GM03348 (cell line): Measurements from ENCODE around the gene NDNF.

Experiments used
- DNase-seq: peaks from one replicate; pipeline ENCODE4 v3.0.0; 2012; ENCODE audit warnings: low spot score

NDNF gene

GRCh38 chr4:121014544-121014943, 57.8 kb downstream of the NDNF start:
- no peak for DNase-seq

- DNase-seq: no peak
These were observed 60.5 kb downstream of the NDNF start for GRCh38 chr4:121011780-121012340.

DNA sequence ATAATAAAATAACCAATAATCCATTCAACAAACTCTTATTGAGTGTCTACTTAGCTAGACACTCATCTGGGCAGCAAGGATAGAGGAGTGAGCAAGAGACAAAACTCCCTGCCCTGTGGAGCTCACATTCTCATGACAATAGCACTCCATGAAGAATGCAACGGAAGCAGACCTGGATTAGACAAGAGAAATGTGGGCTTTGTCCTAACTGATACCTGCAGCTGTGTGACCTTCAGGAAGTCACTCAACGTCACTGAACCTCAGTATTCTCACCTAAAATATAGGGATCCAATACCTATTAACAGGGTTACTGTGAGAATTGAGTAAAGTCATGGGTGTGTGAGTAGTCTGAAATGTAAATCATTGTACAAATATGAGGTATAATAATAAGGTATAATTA, 61.2 kb downstream of the NDNF start:
- DNase-seq: no peak

DNA sequence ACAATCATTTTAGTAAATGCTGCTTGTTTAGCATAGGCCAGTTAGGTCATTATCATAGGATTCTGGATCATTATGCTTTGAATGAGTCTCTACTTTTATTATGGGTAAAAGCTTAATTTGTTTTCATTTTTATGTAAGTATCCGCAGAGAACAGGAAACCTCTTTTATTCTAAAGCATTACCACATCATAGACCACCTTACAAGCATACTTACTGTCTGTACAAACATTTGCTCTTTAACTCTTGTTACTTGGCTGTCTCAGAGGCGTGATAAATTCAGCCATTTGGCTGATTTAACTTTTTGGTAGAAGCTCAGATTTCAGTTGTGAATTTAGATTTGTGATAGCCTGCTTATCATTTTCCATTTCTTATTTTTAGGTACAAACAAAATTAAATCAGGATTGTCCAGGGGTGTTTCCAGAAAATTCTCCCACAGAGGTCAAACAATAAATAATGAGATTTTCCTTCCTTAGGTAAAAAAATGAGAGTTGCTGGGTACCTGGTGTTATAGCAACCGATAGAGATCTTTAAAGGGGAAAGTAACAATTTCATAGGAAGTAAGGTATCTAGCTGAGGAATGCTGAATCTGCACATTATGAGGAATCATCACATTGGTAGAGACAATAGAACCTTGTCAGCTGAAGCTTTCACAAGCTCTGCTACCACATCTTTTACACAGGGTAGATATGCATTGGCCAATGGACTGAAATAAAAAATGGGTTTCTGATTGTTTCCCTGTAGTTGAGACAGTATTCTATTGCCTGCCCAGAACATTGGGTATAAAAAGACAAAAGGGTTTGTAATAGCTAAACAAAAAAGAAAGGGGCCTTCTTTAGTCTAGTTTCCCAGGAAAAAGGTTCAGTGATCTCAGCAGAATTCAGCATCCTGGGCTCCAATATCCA, 62.5 kb downstream of the NDNF start:
- DNase-seq: no peak

DNA sequence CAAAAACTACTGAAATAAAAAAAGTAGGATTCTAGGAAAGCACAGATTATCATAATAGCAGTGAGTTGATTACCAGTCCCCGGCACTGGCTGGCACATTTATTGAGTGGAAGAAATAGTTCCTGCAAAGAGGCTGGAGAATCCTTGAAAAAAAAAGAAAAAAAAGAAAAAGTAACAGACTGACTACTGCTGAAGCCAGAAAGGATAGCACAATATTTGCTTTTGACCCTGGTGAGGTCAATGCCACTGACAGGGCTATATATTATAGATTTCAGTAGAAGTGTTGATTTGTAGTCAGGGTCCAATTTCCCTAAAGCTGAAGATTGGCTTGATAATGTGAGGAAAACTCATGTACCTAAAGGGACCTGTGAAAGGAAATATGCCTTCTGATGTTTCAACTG, 64.7 kb downstream of the NDNF start:
- no peak for DNase-seq

DNA sequence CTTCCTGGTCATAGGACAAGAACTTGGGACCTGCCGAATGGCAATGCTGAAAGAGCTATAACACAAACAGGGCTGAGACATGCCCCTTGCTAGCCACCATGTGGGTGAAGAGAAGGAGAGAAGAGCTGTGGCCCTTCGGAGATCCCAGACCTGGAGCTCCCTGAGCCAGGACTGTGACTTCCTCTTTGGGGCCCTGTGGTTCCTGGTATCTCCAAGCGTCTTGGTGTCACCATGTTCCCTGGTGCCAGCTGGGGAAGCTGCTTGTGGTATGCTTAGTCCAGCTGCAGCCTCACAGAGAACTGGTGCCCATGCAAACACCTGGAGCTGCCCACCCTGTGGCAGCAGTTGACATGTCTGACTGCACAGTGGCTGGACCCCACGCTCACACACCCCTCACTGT, 68.5 kb downstream of the NDNF start:
- DNase-seq: no peak

DNA sequence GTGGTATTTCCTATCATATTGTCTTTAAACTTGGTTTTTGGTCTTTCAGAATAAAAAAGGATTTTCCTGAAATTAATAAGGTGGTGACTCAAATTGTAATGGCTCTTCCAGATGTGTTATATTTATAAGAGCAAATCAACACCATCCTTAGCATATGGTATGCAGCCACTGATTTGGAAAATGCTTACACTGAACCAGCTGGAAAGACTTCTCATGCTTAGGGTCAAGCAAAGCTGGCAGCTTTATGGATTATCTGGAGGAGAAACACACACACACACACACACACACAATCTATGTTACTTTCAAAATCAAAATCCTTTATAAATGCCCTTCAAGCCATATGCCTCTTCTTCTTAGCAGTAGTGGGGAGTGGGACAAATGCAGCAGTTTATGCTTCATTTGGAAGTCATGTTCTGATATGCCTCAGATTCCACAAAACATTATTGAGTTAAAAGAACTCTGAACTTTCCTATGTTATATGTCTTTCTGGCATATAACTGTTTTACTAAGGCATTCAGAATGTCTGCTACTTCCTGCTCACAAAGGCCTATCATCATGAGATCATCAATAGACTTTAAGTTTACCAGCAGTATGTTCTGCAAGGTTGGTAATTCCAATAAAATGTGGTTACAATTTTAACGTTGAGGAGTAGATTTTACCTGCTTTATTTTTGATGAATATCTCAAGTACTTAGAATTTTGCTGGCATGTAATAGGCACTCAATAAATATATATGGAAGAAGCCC, 76.9 kb downstream of the NDNF start:
- no peak for DNase-seq

- no peak for DNase-seq
These were observed 77.8 kb downstream of the NDNF start for GRCh38 chr4:120994521-120994920.

DNA sequence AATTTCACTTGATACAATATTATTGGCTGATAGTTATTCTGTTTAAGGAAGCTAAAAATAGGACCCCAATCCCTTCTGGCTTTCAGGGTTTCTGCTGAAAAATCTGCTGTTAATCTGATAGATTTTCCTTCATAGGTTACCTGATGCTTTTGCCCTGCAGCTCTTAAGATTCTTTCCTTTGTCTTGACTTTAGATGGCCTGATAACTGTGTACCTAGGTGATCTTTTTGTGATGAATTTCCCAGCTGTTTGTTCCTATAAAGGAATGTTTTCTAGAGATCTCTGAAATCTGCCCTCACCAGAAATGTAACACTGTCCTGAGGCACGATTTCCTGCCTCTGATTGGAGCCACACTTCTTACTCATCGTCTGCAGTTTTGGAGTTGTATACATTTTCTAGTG, 80.5 kb downstream of the NDNF start:
- DNase-seq: no peak

DNA sequence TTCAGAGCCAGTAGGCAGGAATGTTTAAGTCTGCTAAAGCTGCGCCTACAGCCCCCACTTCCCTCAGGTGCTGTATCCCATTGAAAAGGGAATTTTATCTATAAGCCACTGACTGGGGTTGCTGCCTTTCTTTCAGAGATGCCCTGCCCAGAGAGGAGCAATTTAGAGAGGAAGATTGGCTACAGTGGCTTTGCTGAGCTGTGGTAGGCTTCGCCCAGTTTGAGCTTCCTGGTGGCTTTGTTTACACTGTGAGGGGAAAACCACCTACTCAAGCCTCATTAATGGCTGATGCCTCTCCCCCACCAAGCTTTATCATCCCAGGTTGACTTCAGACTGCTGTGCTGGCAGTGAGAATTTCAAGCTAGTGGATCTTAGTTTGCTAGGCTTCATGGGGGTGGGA, 82.1 kb downstream of the NDNF start:
- DNase-seq: no peak
